Activated CD4-positive, alpha-beta T cell treated with anti-CD3 and anti-CD28 coated beads, Interleukin-2, Interleukin-6, amounts not matched to agents 100 ng/mL and 50 ng/mL, durations not matched to agents 16 hours and 8 hours (primary cell): ENCODE measurements around the gene DLL1.

Experiments
- DNase-seq: peaks from one replicate; pipeline ENCODE4 v3.0.0-alpha.2; 2020

The DLL1 gene

DNA sequence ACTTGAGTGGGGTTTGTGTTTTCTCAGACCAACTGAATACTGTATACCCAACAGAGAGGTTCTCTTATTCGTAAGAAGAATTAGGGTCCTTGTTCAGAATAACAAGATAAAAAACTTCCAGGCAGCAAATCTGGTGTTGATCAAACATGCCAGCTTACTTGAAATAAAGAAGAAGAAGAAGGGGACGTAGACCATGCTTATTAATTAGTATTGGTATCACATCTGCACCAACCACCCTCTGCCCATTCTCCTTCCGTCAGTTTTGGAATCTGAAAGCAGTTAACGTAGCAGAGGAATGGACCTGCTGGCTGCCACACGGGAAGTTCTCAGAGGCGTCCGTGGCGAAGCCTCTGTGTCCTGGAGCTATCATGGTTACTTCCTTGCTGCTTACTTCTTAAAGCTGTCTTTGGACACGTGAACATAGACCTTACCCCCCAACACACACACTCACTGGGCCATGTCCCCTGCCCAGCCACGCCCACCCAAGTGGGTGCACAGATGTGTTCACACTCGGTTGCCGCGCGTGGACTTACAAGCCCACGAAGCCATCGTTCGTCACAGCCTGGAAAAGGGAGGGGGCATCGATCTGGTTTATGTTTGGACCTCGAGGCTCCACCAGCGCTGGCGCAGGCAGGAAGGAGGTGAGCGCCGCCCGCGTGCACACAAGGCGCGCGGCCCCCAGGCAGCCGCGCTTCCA, 4.1 kb upstream of the DLL1 start:
- DNase-seq = no peak

GRCh38 chr6:170294298-170294730, 3.4 kb upstream of the DLL1 start:
- DNase-seq = no peak

DNA sequence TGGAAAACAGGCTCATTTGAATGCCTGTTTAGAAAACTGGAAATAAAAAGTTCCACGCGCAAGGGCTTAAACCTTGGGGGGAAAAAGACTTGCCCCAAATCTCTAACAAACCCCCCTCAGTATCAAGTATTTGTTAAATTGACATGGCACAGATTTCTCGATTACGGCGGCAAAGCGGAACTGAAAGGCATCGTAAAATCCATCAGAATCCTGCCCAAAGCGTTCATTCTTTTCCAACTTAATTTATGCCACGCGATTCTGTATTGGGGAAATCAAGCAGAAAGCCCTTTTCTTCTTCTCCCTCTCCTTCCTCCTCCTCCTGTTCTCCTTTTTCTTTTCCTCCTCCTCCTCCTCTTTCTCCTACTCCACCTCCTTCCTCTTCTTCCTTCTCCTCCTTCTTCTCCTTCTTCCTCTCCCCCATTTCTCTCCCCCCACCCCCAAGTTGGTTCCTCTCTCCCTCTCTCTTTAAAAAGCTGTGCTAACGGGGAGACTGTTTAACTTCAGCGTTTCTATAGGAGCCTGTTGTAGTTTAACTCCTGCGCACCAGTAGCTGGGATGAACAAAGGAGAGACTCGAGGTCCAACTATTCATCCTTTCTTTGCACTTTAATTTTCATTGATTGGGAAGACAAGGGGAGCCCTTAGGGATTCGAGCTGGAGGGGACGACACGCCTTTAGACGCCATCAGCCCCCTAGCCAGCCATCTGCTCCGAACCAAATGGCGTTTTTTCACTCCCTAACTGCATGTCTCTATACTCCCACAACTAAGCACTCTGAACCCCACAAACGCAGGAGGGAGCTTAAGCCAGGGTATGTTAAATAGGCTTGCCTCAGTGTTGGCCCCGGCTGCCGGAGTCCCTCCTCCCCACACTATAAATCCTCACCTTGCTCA, 2.7 kb upstream of the DLL1 start:
- no peak for DNase-seq

- no peak for DNase-seq
Measured at GRCh38 chr6:170292407-170293158, 1.7 kb upstream of the DLL1 start.

DNA sequence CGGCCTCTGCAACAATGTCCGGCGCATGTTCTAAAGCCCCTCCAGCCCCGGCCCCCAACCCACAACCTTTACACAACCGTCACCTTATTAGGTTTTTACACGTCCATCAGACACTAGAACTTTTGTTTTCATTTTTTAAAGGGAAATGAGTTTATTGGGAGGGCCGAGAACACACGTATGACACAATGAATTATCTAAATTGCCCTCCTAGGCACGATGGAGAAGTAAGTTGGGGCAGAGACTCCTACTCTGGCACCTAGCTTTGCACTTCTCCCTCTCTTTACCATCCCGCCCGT, 1.2 kb upstream of the DLL1 start:
- DNase-seq = no peak

GRCh38 chr6:170291271-170292110, 613 bp upstream of the DLL1 start:
- no peak for DNase-seq

DNA sequence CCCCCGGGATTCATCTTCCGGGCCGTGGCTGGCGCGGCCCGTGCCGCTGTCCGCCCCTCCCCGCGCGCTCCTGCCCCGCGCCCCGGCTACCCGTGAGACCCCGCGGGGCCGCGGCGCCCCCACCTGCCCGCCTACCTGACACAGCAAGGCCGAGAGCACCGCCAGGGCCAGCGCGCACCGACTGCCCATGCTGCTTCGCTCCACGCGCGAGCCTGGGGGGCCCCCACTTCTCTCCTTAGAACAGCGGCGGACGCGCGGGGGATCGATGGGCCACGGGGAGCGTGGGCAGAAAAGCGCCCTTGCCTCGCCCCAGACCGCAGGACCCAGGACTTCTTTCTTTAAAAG, 955 bp downstream of the DLL1 start:
- no peak for DNase-seq

GRCh38 chr6:170289180-170289931, 1.5 kb downstream of the DLL1 start:
- DNase-seq = no peak

DNA sequence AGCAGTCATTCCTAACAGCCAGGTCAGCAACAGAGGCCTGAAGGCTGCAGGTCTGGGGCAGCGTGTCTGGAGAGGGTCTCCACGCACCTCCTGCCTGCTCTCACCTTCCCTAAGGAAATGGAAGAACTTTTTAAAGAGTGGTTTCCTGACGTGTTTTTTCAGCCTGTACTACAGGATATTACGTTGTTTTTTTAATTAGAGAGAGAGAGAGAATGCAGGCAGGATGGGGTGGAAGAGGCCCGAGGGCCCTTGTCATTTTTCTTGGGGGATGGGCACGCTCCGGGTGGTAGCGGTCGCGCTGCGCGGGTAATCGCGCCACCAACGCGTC, 2.1 kb downstream of the DLL1 start:
- DNase-seq = no peak

DNA sequence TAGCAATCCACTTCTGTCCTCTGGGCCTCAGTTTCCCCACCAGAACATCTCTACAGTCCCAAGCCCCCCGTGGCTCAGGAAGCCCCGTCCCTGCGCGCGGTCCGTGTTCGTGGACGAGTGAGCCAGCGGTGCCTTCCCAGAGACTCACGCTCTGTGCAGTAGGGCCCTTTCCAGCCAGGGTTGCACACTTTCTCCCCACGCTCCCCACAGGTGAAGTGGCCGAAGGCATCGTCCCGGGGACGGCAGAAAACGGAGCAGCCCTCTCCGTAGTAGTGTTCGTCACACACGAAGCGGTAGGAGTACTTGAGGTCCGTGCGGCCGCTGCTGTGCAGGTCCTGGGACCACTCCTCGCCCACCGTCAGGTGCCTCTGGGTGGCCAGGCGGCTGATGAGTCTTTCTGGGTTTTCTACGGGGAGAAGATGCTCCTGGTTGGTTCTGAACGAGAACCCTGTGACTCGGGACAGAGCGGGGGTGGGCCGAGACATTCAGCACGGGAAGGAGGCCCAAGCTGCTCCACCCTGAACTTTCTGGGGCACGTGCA, 2.7 kb downstream of the DLL1 start:
- DNase-seq = no peak

DNA sequence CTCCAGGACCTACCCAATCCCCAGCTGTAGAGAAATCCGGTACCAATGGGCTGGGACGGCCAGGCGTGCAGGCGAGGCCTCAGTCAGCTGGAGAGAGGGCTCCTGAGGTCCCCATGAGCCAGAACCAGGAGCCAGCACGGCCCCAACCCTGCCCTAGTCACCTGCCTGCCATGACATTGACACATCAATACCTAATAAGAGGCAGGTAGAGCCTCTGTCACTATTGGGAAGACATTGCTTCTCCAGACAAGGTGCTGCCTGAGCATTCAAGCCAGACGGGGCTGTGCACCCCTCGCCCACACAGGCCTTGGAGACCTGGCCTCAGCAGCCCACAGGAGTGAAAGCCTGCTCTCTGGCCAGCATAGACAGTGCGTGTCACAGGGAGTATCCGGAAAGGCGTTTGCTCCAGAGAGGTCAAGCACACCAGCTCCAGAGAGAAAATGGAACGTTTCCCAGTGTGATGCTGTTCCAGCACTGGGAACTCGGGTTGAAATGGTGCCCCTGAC, 3.5 kb downstream of the DLL1 start:
- DNase-seq = no peak

- DNase-seq = no peak
Measured at GRCh38 chr6:170286934-170287265, 4.0 kb downstream of the DLL1 start.

GRCh38 chr6:170286246-170286933, 4.5 kb downstream of the DLL1 start:
- no peak for DNase-seq

DNA sequence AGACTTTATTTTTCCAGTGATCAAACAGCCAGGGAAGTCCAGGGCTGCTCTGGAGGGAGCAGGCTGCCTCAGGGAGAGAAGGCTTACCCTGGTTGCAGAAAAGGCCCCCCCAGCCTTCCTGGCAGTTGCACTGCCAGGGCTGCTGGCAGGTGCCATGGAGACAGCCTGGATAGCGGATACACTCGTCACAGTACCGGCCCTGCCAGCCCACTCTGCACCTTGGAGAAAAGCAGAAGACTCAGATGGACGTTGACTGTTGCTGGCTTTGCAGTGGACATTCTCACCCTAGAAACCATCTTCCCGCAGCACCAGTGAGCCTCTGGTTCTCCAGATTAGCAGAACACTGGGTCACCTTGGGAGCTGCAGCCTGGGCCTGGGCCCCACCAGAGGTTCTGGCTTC, 5.4 kb downstream of the DLL1 start:
- no peak for DNase-seq

DNA sequence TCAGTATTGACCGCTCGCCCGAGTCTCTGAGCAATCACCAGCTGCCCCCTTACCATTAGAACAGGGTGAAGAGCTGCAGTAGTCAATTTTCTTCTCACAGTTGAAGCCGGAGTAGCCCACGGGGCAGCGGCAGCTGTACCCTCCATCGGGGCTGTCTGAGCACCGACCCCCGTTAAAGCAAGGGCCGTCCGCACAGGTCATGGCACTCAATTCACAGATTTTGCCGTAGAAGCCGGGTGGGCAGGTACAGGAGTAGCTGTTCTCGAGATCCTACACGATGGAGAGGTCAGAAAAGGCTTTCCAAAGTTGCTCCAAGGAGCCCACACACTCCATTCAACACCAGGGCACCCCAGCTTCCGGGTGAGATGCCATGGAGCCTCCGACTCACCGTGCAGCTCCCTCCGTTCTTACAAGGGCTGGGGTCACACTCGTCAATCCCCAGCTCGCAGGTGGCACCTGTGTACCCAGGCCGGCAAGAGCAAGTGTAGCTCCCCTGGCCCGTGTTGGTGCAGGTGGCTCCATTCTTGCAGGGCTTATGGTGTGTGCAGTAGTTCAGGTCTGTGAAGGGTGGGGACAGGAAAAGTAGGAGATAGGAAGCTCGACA, 5.9 kb downstream of the DLL1 start:
- no peak for DNase-seq

DNA sequence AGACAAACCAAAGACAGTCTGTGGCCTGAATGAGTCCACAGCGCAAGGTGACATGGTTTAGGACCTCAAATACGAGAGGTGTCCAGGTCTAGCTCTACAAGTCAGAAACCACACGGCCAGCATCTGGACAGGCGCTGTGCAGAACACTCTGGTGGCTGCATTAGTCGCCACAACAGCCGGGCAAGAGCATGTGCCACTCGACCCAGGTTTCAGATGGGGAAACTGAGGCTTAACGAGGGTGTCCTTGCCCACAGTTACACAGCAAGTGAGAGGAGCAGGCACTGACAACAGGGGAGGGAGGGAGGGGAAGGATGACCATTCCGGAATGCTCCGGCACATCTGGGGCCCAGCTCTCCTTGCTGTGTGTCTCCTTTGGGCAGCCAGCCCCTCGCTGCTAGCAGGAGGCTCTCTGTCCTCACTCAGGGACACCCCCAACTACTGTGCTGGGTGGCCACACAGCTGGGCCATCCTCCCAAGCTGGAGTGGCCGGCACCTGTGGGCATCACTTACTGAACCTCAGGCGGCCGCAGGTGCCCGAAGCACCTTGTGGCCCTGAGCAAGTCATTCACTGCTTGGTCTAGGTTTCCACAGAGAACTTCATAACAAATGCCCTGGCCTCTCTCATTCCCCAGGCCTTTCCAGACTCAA, 6.6 kb downstream of the DLL1 start:
- DNase-seq = no peak

GRCh38 chr6:170283212-170284081, 7.4 kb downstream of the DLL1 start:
- no peak for DNase-seq

GRCh38 chr6:170282512-170283158, 8.2 kb downstream of the DLL1 start:
- no peak for DNase-seq
